Suprapubic skin (tissue), 4 donors: ENCODE results near the gene NPS. TPM values are rescaled to one million over a fixed set of nuclear protein-coding genes. Genes with fewer than 3 reads are reported as not detected.

Source experiments
- DNase-seq, 2 donors: peaks; one replicate each; pipeline ENCODE4 v3.0.0-alpha.2; 2019; ENCODE audit warnings: low spot score in 2 of 2
- H3K27ac ChIP-seq: fragments of 200-600 bp; sonication (generic); one replicate; pipeline ENCODE4 v1.5.1; 2019
- H3K27me3 ChIP-seq: fragments of 200-600 bp; sonication (generic); one replicate; pipeline ENCODE4 v1.5.1; 2019
- H3K36me3 ChIP-seq: fragments of 200-600 bp; sonication (generic); one replicate; pipeline ENCODE4 v1.5.1; 2019
- H3K4me1 ChIP-seq: fragments of 200-600 bp; sonication (generic); one replicate; pipeline ENCODE4 v1.5.1; 2019
- H3K4me3 ChIP-seq: fragments of 200-600 bp; sonication (generic); one replicate; pipeline ENCODE4 v1.5.1; 2019; ENCODE audit warnings: mild to moderate bottlenecking
- H3K9me3 ChIP-seq: fragments of 200-600 bp; sonication (generic); one replicate; pipeline ENCODE4 v1.5.1; 2019
- EP300 ChIP-seq: sonication (generic); formaldehyde crosslinking; IDR thresholded peaks from one replicate; pipeline ENCODE4 v1.6.1; 2017; ENCODE audit warnings: antibody characterized with exemption
- POLR2A ChIP-seq, 2 donors: fragments of 450-650 bp; IDR thresholded peaks; one replicate each; pipeline ENCODE4 v1.6.1; 2017; ENCODE audit warnings: antibody characterized with exemption in 2 of 2, mild to moderate bottlenecking in 2 of 2, moderate library complexity in 2 of 2
- POLR2AphosphoS5 ChIP-seq, 3 donors: sonication (generic); formaldehyde crosslinking; IDR thresholded peaks; one replicate each; pipeline ENCODE4 v1.6.1; 2017; ENCODE audit warnings: antibody characterized with exemption in 3 of 3
- WGBS: methylation state at CpG from one replicate; pipeline ENCODE4 v1.1.5; 2018; 5-methylcytosine and 5-hydroxymethylcytosine counted together
- total RNA-seq, 4 donors: library from RNA; depleted of rRNA; stranded (reverse); fragments of >200 nt; gene quantifications; one replicate each; pipeline ENCODE4 v1.1.0, GENCODE V29; 2016
- TF ChIP-seq, protein P1 (sequence below), 2 donors: fragments of 200-600 bp in 1 of 2; fragments of 450-650 bp in 1 of 2; sonication (generic) in 1 of 2; IDR thresholded peaks; one replicate each; pipeline ENCODE4 v1.5.1; 2016 to 2019; ENCODE audit warnings: antibody characterized with exemption in 2 of 2, mild to moderate bottlenecking in 1 of 2, moderate library complexity in 1 of 2

Gene NPS
- total RNA-seq, 4 donors from 2014 or later = not detected

DNA sequence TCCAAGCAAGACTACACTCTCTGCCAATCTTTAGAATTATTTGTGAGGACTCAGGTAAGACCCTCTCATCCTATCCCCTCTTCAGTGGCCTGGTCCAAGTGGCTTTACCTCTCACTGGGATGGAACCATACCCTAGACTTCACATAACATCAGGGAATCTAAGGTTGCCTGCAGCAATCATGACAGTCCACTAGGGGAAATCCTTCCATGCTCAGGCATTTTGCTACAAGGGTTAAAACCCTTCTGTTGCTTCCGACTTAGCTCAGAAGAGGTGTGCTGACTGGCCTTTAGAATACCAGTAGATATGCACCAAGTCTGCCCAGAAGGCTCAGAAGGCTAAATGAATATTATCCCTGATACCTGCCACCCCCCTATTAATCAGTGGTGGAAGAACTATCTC is 24.9 kb upstream of the NPS start:
- TF ChIP-seq EP300 = no peak
- no peak for TF ChIP-seq POLR2AphosphoS5 (IDR thresholded peaks at IDR 0.05)
- no peak for TF ChIP-seq POLR2A (IDR thresholded peaks at IDR 0.05)
- TF ChIP-seq, protein P1, sequence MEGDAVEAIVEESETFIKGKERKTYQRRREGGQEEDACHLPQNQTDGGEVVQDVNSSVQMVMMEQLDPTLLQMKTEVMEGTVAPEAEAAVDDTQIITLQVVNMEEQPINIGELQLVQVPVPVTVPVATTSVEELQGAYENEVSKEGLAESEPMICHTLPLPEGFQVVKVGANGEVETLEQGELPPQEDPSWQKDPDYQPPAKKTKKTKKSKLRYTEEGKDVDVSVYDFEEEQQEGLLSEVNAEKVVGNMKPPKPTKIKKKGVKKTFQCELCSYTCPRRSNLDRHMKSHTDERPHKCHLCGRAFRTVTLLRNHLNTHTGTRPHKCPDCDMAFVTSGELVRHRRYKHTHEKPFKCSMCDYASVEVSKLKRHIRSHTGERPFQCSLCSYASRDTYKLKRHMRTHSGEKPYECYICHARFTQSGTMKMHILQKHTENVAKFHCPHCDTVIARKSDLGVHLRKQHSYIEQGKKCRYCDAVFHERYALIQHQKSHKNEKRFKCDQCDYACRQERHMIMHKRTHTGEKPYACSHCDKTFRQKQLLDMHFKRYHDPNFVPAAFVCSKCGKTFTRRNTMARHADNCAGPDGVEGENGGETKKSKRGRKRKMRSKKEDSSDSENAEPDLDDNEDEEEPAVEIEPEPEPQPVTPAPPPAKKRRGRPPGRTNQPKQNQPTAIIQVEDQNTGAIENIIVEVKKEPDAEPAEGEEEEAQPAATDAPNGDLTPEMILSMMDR (IDR thresholded peaks at IDR 0.05) = no peak
- 54% methylated on average over 1 of the region's 1 CpG for WGBS
- no peak overlapping the region for H3K4me3 ChIP-seq
- H3K27ac ChIP-seq = no peak overlapping the region
- no peaks in the 10 kb centered on the region for H3K9me3 ChIP-seq
- H3K36me3 ChIP-seq = no peaks in the 10 kb centered on the region
- no peak for DNase-seq
- no peaks in the 10 kb centered on the region for H3K27me3 ChIP-seq
- no peaks in the 10 kb centered on the region for H3K4me1 ChIP-seq

DNA sequence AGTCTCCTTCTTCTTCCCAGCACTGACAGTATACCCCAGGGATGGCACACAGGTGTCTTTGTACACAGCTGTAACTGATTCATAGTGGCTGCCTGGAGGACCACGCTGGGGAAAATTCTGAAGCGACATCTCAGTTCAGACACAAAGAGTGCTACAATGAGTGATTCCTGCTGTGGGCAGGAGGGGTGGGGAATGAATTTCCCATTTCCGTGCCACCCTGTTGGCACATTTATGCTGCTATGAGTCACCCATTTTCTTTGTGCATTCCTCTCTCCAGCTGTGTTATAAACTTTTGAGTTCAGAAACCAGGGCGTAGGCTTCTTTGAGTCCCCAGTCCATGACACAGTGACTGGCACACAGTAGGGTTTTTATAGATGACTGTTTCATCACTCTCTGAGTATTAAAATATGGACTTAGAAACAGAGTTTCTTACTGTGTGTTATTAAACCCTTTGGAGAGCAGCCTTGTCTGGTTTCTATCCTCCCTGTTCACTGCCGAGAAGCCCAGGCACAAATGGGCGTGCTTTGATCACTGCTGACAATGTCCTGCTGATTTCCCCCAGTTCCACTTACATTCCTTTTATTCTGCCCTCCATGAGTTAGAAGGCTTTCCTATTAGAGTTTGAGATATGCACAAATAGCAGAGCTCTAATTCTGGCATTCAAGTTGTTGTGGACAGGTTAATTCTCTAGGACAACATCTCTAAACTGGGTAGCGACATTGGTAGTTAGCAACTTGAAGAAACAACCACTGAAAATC is 24.0 kb upstream of the NPS start:
- no peak for DNase-seq
- H3K36me3 ChIP-seq = no peaks in the 10 kb centered on the region
- WGBS = 52% methylated on average over 7 of the region's 7 CpGs
- H3K4me3 ChIP-seq = no peak overlapping the region
- H3K27ac ChIP-seq = no peak overlapping the region
- H3K4me1 ChIP-seq = no peaks in the 10 kb centered on the region
- H3K27me3 ChIP-seq = no peaks in the 10 kb centered on the region
- H3K9me3 ChIP-seq = no peaks in the 10 kb centered on the region
- TF ChIP-seq, protein P1 (IDR thresholded peaks at IDR 0.05) = no peak
- TF ChIP-seq EP300 (no peak), POLR2A (IDR thresholded peaks at IDR 0.05) (no peak), POLR2AphosphoS5 (IDR thresholded peaks at IDR 0.05) (no peak)

DNA sequence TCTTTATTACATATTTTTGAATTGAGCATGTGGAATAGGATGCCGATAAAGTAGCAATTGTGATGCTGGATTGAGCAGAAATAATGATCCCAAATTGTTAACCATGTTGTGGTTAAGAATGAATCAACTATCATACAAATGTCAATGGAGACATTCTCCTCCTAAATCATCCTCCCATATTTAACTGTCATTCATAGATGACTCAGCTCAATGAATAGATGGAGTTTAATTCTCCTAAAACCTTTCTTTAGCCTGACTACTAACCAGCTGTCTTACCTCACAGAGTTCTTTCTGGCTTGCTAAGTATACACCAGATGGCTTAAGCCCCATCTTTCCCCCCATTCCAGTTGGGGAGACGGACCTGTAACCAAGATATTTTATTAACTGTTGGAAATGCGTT is 23.4 kb upstream of the NPS start:
- H3K9me3 ChIP-seq = no peaks in the 10 kb centered on the region
- H3K36me3 ChIP-seq = no peaks in the 10 kb centered on the region
- no peak overlapping the region for H3K4me3 ChIP-seq
- no peak overlapping the region for H3K27ac ChIP-seq
- H3K4me1 ChIP-seq = no peaks in the 10 kb centered on the region
- TF ChIP-seq, protein P1 (IDR thresholded peaks at IDR 0.05) = no peak
- no peak for TF ChIP-seq POLR2A (IDR thresholded peaks at IDR 0.05)
- TF ChIP-seq EP300 = no peak
- no peak for DNase-seq
- H3K27me3 ChIP-seq = no peaks in the 10 kb centered on the region
- 84% methylated on average over 3 of the region's 3 CpGs for WGBS

DNA sequence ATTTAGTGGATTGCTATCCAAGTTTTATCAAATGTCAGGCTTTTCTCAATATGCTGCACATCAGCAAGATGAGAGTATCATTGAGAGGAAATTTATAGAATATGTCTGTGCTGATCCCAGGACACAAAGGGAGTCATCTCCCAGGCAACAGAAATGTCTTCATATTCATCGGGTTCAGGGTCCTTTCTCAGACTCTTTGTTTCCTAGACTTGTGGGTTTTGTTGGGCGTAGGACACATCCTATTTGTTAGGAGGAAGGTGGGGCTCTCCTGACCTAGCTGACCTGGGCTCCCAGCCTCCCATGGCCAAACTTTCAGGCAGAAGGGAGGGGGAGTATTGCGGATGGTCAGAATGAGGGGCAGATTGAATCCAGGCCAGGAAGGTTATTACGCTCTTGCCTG is 22.9 kb upstream of the NPS start:
- 85% methylated on average over 4 of the region's 4 CpGs for WGBS
- Histone ChIP-seq H3K36me3 (no peaks in the 10 kb centered on the region), H3K9me3 (no peaks in the 10 kb centered on the region), H3K27ac (no peak overlapping the region), H3K4me3 (no peak overlapping the region), H3K4me1 (no peaks in the 10 kb centered on the region), H3K27me3 (no peaks in the 10 kb centered on the region)
- DNase-seq = no peak
- TF ChIP-seq, protein P1 (IDR thresholded peaks at IDR 0.05) = no peak
- no peak for TF ChIP-seq POLR2AphosphoS5 (IDR thresholded peaks at IDR 0.05)

DNA sequence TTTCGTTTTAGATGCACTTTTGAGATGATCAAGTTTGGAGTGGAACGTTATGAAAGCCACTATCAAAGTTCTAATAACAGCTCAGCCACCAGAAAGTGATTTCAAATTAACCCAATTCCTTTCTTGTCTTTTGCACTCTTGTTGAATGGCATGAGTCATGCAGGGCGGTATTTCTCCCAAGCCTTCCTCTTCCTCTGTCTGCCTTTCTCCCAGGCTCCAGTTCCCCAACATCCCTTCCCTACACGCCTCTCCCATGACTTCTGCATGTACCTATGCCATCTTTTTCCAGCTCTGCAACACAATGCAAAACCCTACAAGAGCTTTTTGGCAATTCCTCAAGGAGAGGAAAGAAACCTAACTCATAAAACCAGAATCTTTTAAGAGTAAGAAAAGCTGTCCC is 21.8 kb upstream of the NPS start:
- no peaks in the 10 kb centered on the region for H3K36me3 ChIP-seq
- TF ChIP-seq EP300 (no peak), POLR2A (IDR thresholded peaks at IDR 0.05) (no peak), POLR2AphosphoS5 (IDR thresholded peaks at IDR 0.05) (no peak)
- TF ChIP-seq, protein P1 (IDR thresholded peaks at IDR 0.05) = no peak

More for the DNA sequence above, 21.8 kb upstream of the NPS start:
- DNase-seq = no peak
- Histone ChIP-seq H3K9me3 (no peaks in the 10 kb centered on the region), H3K4me1 (no peaks in the 10 kb centered on the region), H3K4me3 (no peak overlapping the region), H3K27ac (no peak overlapping the region), H3K27me3 (no peaks in the 10 kb centered on the region)
- 66% methylated on average over 4 of the region's 4 CpGs for WGBS
